NCI-H82 (cell line): ENCODE data around the gene ABCC1.

Experiments used
- DNase-seq: peaks from one replicate; lab custom pipeline; 2025; lab: John Stamatoyannopoulos, UW

ABCC1 gene

GRCh38 chr16:15993946-15994665 is 44.7 kb downstream of the ABCC1 start:
- DNase-seq, result no peak

GRCh38 chr16:15996432-15997109 is 47.2 kb downstream of the ABCC1 start:
- DNase-seq, result no peak

- no peak for DNase-seq
These were observed 51.3 kb downstream of the ABCC1 start for GRCh38 chr16:16000685-16001084.

GRCh38 chr16:16001596-16002255 is 52.3 kb downstream of the ABCC1 start:
- DNase-seq, result no peak

GRCh38 chr16:16003719-16004313 is 54.4 kb downstream of the ABCC1 start:
- no peak for DNase-seq

GRCh38 chr16:16004314-16004749 is 54.9 kb downstream of the ABCC1 start:
- DNase-seq, result no peak

GRCh38 chr16:16005721-16006120 is 56.3 kb downstream of the ABCC1 start:
- no peak for DNase-seq

- no peak for DNase-seq
These were observed 57.2 kb downstream of the ABCC1 start for GRCh38 chr16:16006650-16007049.

GRCh38 chr16:16007743-16008111 is 58.3 kb downstream of the ABCC1 start:
- DNase-seq, result no peak

GRCh38 chr16:16008666-16009065 is 59.2 kb downstream of the ABCC1 start:
- no peak for DNase-seq

- DNase-seq, result no peak
These were observed 60.0 kb downstream of the ABCC1 start for GRCh38 chr16:16009401-16009800.

GRCh38 chr16:16010194-16010593 is 60.8 kb downstream of the ABCC1 start:
- DNase-seq, result no peak

GRCh38 chr16:16012144-16012543 is 62.7 kb downstream of the ABCC1 start:
- no peak for DNase-seq

- DNase-seq, result no peak
These were observed 64.4 kb downstream of the ABCC1 start for GRCh38 chr16:16013812-16014211.

- no peak for DNase-seq
These were observed 65.2 kb downstream of the ABCC1 start for GRCh38 chr16:16014329-16015224.

GRCh38 chr16:16015849-16016248 is 66.4 kb downstream of the ABCC1 start:
- no peak for DNase-seq

- DNase-seq, result no peak
These were observed 67.1 kb downstream of the ABCC1 start for GRCh38 chr16:16016388-16016964.

- DNase-seq, result no peak
These were observed 68.4 kb downstream of the ABCC1 start for GRCh38 chr16:16017812-16018211.

GRCh38 chr16:16018705-16019104 is 69.3 kb downstream of the ABCC1 start:
- no peak for DNase-seq

GRCh38 chr16:16019488-16019887 is 70.1 kb downstream of the ABCC1 start:
- no peak for DNase-seq

- no peak for DNase-seq
These were observed 70.9 kb downstream of the ABCC1 start for GRCh38 chr16:16020291-16020690.
